ENCODE data around the gene PAOX. TPM values are rescaled to one million over a fixed set of nuclear protein-coding genes. Genes with fewer than 3 reads are reported as not detected.

Gene PAOX
- total and polyA plus RNA-seq, 2 of the 13 experiments (the other 11 are each of a cell fraction or from before 2014, with no cell fraction given) = 0.49 to 0.77 TPM

DNA sequence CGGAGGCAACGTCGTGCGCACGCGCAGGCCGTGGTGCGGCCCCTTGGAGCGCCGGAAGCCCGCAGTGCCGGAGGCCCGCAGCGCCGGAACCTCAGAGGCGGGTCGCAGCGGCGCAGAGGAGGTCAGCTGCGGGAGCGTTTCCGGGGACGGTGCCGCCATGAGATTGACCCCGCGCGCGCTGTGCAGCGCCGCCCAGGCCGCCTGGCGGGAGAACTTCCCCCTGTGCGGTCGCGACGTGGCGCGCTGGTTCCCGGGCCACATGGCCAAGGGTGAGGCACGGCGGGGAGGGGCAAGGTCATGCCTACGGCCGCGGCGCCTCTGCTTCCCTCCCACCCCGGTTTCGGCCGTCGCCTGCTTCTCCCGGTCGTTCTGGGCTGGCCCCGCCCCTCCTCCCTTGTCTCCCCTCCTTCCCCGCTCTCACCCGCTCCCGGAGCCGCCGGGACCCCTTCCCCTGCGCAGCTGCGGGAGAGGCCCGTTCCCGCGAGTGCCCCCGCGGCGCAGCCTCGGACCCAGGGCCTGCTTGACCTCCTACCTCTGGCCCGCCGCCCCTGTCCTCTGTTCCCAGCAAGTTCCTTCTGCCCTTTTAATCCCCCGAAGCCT lies 15.1 kb downstream of the PAOX start, which contains the start of gene MTG1 (continued):
- TF ChIP-seq, protein P1, sequence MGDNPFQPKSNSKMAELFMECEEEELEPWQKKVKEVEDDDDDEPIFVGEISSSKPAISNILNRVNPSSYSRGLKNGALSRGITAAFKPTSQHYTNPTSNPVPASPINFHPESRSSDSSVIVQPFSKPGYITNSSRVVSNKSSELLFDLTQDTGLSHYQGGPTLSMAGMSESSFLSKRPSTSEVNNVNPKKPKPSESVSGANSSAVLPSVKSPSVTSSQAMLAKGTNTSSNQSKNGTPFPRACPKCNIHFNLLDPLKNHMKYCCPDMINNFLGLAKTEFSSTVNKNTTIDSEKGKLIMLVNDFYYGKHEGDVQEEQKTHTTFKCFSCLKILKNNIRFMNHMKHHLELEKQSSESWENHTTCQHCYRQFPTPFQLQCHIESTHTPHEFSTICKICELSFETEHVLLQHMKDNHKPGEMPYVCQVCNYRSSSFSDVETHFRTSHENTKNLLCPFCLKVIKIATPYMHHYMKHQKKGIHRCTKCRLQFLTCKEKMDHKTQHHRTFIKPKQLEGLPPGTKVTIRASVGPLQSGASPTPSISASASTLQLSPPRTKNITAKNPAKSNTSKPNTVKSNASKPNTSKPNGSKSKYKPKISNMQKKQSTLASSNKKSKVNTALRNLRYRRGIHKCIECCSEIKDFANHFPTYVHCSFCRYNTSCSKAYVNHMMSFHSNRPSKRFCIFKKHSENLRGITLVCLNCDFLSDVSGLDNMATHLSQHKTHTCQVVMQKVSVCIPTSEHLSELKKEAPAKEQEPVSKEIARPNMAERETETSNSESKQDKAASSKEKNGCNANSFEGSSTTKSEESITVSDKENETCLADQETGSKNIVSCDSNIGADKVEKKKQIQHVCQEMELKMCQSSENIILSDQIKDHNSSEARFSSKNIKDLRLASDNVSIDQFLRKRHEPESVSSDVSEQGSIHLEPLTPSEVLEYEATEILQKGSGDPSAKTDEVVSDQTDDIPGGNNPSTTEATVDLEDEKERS (CRISPR knock-in tag; IDR thresholded peaks at IDR 0.05) = peak; percentile 83; the same call in 1 of the 2 replicates
- TF ChIP-seq ZNF234 (CRISPR knock-in tag; conservative IDR thresholded peaks at IDR 0.05) (no peak), SAFB2 (CRISPR knock-in tag; IDR thresholded peaks at IDR 0.05; ENCODE audit: borderline replicate concordance, low read depth) (peak; percentile 89; the same call in 1 of the 2 replicates), MTF1 (CRISPR knock-in tag; IDR thresholded peaks at IDR 0.05) (no peak), SRSF9 (IDR thresholded peaks at IDR 0.05; ENCODE audit: borderline replicate concordance, insufficient read depth, low read depth, low read length, poor library complexity, severe bottlenecking) (no peak), NCOA5 (CRISPR knock-in tag; IDR thresholded peaks at IDR 0.05) (no peak), ZNF460 (CRISPR knock-in tag; IDR thresholded peaks at IDR 0.05; ENCODE audit: borderline replicate concordance) (peak; percentile 43; the same call in 1 of the 2 replicates), BORCS8-MEF2B (CRISPR knock-in tag; IDR thresholded peaks at IDR 0.05) (peak; percentile 73), ZNF674 (CRISPR knock-in tag; IDR thresholded peaks at IDR 0.05; ENCODE audit: low read depth) (no peak), ZNF143 (CRISPR knock-in tag; IDR thresholded peaks at IDR 0.05) (peak; percentile 56; the same call in 1 of the 2 replicates), KAT7 (CRISPR knock-in tag; IDR thresholded peaks at IDR 0.05; ENCODE audit: borderline replicate concordance) (peak; percentile 74; the same call in 1 of the 2 replicates), MXI1 (IDR thresholded peaks at IDR 0.05; ENCODE audit: borderline replicate concordance, low read depth, low read length) (peak; percentile 95; the same call in 2 of the 3 replicates)
- TF ChIP-seq, protein P2, sequence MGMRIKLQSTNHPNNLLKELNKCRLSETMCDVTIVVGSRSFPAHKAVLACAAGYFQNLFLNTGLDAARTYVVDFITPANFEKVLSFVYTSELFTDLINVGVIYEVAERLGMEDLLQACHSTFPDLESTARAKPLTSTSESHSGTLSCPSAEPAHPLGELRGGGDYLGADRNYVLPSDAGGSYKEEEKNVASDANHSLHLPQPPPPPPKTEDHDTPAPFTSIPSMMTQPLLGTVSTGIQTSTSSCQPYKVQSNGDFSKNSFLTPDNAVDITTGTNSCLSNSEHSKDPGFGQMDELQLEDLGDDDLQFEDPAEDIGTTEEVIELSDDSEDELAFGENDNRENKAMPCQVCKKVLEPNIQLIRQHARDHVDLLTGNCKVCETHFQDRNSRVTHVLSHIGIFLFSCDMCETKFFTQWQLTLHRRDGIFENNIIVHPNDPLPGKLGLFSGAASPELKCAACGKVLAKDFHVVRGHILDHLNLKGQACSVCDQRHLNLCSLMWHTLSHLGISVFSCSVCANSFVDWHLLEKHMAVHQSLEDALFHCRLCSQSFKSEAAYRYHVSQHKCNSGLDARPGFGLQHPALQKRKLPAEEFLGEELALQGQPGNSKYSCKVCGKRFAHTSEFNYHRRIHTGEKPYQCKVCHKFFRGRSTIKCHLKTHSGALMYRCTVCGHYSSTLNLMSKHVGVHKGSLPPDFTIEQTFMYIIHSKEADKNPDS (CRISPR knock-in tag; IDR thresholded peaks at IDR 0.05) = peak; percentile 85; the same call in 1 of the 2 replicates
- TF ChIP-seq, protein P3, sequence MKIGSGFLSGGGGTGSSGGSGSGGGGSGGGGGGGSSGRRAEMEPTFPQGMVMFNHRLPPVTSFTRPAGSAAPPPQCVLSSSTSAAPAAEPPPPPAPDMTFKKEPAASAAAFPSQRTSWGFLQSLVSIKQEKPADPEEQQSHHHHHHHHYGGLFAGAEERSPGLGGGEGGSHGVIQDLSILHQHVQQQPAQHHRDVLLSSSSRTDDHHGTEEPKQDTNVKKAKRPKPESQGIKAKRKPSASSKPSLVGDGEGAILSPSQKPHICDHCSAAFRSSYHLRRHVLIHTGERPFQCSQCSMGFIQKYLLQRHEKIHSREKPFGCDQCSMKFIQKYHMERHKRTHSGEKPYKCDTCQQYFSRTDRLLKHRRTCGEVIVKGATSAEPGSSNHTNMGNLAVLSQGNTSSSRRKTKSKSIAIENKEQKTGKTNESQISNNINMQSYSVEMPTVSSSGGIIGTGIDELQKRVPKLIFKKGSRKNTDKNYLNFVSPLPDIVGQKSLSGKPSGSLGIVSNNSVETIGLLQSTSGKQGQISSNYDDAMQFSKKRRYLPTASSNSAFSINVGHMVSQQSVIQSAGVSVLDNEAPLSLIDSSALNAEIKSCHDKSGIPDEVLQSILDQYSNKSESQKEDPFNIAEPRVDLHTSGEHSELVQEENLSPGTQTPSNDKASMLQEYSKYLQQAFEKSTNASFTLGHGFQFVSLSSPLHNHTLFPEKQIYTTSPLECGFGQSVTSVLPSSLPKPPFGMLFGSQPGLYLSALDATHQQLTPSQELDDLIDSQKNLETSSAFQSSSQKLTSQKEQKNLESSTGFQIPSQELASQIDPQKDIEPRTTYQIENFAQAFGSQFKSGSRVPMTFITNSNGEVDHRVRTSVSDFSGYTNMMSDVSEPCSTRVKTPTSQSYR (CRISPR knock-in tag; IDR thresholded peaks at IDR 0.05; ENCODE audit: borderline replicate concordance) = peak; percentile 48; the same call in 1 of the 2 replicates
- TF ChIP-seq, protein P4, sequence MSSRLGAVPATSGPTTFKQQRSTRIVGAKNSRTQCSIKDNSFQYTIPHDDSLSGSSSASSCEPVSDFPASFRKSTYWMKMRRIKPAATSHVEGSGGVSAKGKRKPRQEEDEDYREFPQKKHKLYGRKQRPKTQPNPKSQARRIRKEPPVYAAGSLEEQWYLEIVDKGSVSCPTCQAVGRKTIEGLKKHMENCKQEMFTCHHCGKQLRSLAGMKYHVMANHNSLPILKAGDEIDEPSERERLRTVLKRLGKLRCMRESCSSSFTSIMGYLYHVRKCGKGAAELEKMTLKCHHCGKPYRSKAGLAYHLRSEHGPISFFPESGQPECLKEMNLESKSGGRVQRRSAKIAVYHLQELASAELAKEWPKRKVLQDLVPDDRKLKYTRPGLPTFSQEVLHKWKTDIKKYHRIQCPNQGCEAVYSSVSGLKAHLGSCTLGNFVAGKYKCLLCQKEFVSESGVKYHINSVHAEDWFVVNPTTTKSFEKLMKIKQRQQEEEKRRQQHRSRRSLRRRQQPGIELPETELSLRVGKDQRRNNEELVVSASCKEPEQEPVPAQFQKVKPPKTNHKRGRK (CRISPR knock-in tag; IDR thresholded peaks at IDR 0.05) = no peak
- TF ChIP-seq, protein P5, sequence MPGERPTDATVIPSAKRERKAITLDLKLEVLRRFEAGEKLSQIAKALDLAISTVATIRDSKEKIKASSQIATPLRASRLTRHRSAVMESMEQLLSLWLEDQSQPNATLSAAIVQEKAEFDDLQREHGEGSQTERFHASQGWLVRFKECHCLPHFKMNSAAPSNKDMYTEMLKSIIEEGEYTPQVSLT (CRISPR knock-in tag; IDR thresholded peaks at IDR 0.05; ENCODE audit: borderline replicate concordance, low read depth) = no peak
- TF ChIP-seq, protein P6, sequence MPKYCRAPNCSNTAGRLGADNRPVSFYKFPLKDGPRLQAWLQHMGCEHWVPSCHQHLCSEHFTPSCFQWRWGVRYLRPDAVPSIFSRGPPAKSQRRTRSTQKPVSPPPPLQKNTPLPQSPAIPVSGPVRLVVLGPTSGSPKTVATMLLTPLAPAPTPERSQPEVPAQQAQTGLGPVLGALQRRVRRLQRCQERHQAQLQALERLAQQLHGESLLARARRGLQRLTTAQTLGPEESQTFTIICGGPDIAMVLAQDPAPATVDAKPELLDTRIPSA (CRISPR knock-in tag; IDR thresholded peaks at IDR 0.05; ENCODE audit: borderline replicate concordance) = no peak; the same call in 1 of the 2 replicates

Data from HepG2 (cell line).